Activated CD4-positive, alpha-beta memory T cell treated with anti-CD3 and anti-CD28 coated beads, Interleukin-2, amount 10 ng/mL, durations not matched to agents 7 days and 5 days (primary cell): ENCODE results near the gene RNASE4. TPM values are rescaled to one million over a fixed set of nuclear protein-coding genes. Genes with fewer than 3 reads are reported as not detected.
"Not testable (repeated sequence)": the region's sequence is repeated elsewhere in the genome, so short reads cannot be mapped to it uniquely, and the experiment has no call there.

ENCODE experiments used
- CTCF ChIA-PET: fragments of 350-600 bp; sonication (Branson Sonifier 250); formaldehyde crosslinking; loops from one replicate; lab custom pipeline; 2021; ENCODE audit warnings: antibody characterized with exemption, inconsistent platforms; lab: Charles Lee
- POLR2A ChIA-PET: fragments of 350-600 bp; sonication (Branson Sonifier 250); formaldehyde crosslinking; loops from one replicate; lab custom pipeline; 2021; ENCODE audit warnings: antibody characterized with exemption; lab: Charles Lee
- DNase-seq: peaks from one replicate; pipeline ENCODE4 v3.0.0-alpha.2; 2020
- H3K27ac Mint-ChIP-seq: one replicate; pipeline ENCODE4 v1.8.0; 2021; ENCODE audit warnings: mild to moderate bottlenecking, mixed read lengths
- H3K27me3 Mint-ChIP-seq: one replicate; pipeline ENCODE4 v1.8.0; 2021; ENCODE audit warnings: mixed read lengths
- H3K36me3 Mint-ChIP-seq: one replicate; pipeline ENCODE4 v1.8.0; 2021; ENCODE audit warnings: low read depth, mixed read lengths
- H3K4me1 Mint-ChIP-seq: one replicate; pipeline ENCODE4 v1.8.0; 2021; ENCODE audit warnings: mixed read lengths
- H3K4me3 Mint-ChIP-seq: one replicate; pipeline ENCODE4 v1.8.0; 2021; ENCODE audit warnings: mild to moderate bottlenecking, mixed read lengths
- H3K9me3 Mint-ChIP-seq: one replicate; pipeline ENCODE4 v1.8.0; 2021; ENCODE audit warnings: mixed read lengths
- total RNA-seq, 2 experiments: library from RNA; stranded (reverse); gene quantifications; one replicate each; pipeline ENCODE4 v1.2.3, GENCODE V29; 2021

The RNASE4 gene
- 1 to 10 TPM; 2.7 to 4.7 TPM for total RNA-seq

GRCh38 chr14:20683891-20684661, at the start of gene RNASE4:
RNASE4 (plus strand) TSS chr14:20684560; CDS start chr14:20699372, 14,812 bp downstream.
- Mint-ChIP-seq H3K4me1 (peaks cover 15% of the 10 kb centered on the region), H3K27ac (no peak within 1 kb of the TSS)
- CTCF ChIA-PET = interaction anchor here (0.9 to 13.8 kb wide), 7 partner anchors 8 to 341 kb away, joined by 3 to 179 read pairs (median 7); partner anchors contain the start of gene PARP2

DNA sequence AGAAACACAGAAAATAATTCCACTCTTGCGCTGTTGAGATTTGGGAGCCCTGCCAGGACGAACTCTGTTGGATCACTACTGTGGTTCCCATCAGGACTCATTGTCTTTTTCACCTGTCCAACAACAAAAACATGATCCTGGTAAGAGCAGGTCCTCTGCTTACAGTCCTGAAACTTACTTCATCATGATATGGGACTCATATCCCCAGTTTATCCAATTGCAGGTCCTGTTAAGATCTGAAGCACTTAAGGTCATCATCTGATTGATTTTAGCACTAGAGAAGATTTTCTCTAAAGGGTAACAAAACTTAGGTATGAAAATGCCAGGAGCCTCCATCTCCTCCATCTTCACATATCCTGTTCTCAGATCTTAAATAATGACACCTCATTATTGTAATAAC, 42.8 kb upstream of the RNASE4 start, which contains the start of gene OR6S1:
Gene OR6S1 (minus strand): TSS at position 101 of the 400 bp plus-strand sequence. CDS start 0 bp downstream, at position 101.
- no peak within 1 kb of the TSS for H3K27ac Mint-ChIP-seq
- no peak within 1 kb of the TSS for H3K4me3 Mint-ChIP-seq
- no peaks in the 10 kb centered on the region for H3K9me3 Mint-ChIP-seq
- H3K4me1 Mint-ChIP-seq = no peaks in the 10 kb centered on the region
- DNase-seq = no peak
- POLR2A ChIA-PET = no interaction called here
- H3K36me3 Mint-ChIP-seq = no peaks in the 10 kb centered on the region
- CTCF ChIA-PET = no interaction called here
- H3K27me3 Mint-ChIP-seq = peaks cover 52% of the 10 kb centered on the region

More at GRCh38 chr14:20683891-20684661, at the start of gene RNASE4:
- H3K36me3 Mint-ChIP-seq = no peaks in the 10 kb centered on the region
- POLR2A ChIA-PET = interaction anchor here (0.6 to 6.7 kb wide), 19 partner anchors 9 to 420 kb away, joined by 3 to 69 read pairs (median 5); partner anchors contain the start of genes APEX1, CCNB1IP1, OSGEP and PARP2
- H3K27me3 Mint-ChIP-seq = no peaks in the 10 kb centered on the region
- no peak within 1 kb of the TSS for H3K4me3 Mint-ChIP-seq
- DNase-seq = peak; percentile 86
- no peaks in the 10 kb centered on the region for H3K9me3 Mint-ChIP-seq

DNA sequence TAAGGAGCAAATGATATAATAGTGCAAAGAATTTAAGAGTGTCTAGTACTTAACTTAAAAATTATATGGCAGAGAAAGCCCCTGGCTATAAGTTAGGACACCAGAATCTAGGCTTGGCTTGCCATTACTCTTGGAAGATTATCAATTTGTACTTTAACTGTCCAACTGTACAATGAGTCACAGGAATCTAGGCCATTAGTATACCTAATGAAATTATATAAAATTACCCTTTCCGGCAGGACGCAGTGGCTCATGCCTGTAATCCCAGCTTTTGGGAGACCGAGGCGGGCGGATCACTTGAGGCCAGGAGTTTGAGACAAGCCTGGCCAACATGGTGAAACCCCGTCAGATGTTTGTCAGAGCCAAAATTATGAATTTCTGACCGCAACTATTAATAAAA, 42.2 kb upstream of the RNASE4 start:
- Mint-ChIP-seq H3K4me3 (no peak overlapping the region), H3K36me3 (no peaks in the 10 kb centered on the region), H3K27ac (no peak overlapping the region), H3K9me3 (no peaks in the 10 kb centered on the region), H3K4me1 (no peaks in the 10 kb centered on the region), H3K27me3 (peaks cover 49% of the 10 kb centered on the region)
- no peak for DNase-seq
- CTCF ChIA-PET = interaction anchor here (0.5 kb wide), 1 partner anchor 61 kb away, joined by 3 read pairs; no protein-coding TSS in a partner anchor
- POLR2A ChIA-PET = no interaction called here

DNA sequence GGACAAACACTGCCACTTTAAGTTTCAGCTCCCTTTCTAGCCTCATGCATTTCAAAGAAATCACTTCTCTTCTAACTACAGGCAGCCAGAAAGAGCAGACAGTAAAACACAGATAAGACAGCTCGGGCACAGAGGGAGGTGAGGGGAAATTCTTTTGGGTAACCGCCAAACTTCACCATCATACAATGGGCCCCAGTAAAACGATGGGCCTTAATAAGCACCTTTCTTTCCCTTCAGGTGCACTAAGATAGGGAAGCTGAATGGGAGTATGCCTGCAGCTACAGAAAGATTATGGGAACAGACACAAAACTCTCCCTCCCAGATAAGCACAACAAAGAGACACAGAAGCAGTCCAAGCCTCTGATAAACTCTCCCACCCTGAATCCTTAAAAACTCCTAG, 41.6 kb upstream of the RNASE4 start:
- H3K9me3 Mint-ChIP-seq, DNase-seq, H3K27ac Mint-ChIP-seq, H3K36me3 Mint-ChIP-seq, H3K4me1 Mint-ChIP-seq, POLR2A ChIA-PET, H3K4me3 Mint-ChIP-seq: not testable (repeated sequence)
- CTCF ChIA-PET = interaction anchor here (0.5 kb wide), 1 partner anchor 61 kb away, joined by 3 read pairs; no protein-coding TSS in a partner anchor
- H3K27me3 Mint-ChIP-seq = peaks cover 51% of the 10 kb centered on the region

- H3K36me3 Mint-ChIP-seq = no peaks in the 10 kb centered on the region
Observed at GRCh38 chr14:20644520-20644919, 39.8 kb upstream of the RNASE4 start.

GRCh38 chr14:20645481-20645880, 38.9 kb upstream of the RNASE4 start:
- no peak overlapping the region for H3K27ac Mint-ChIP-seq
- H3K4me3 Mint-ChIP-seq = no peak overlapping the region
- peaks cover 55% of the 10 kb centered on the region for H3K27me3 Mint-ChIP-seq
- POLR2A ChIA-PET = interaction anchor here (0.7 to 1.0 kb wide), 2 partner anchors 12 to 440 kb away, joined by 3 read pairs; no protein-coding TSS in a partner anchor
- no peak for DNase-seq
- no peaks in the 10 kb centered on the region for H3K36me3 Mint-ChIP-seq
- CTCF ChIA-PET = interaction anchor here (0.5 to 1.8 kb wide), 3 partner anchors 212 to 398 kb away, joined by 3 to 4 read pairs (median 3); no protein-coding TSS in a partner anchor
- H3K4me1 Mint-ChIP-seq = no peaks in the 10 kb centered on the region
- no peaks in the 10 kb centered on the region for H3K9me3 Mint-ChIP-seq

More at GRCh38 chr14:20644520-20644919, 39.8 kb upstream of the RNASE4 start:
- no peak for DNase-seq
- CTCF ChIA-PET = no interaction called here
- Mint-ChIP-seq H3K27me3 (peaks cover 55% of the 10 kb centered on the region), H3K4me3 (no peak overlapping the region), H3K4me1 (no peaks in the 10 kb centered on the region), H3K27ac (no peak overlapping the region), H3K9me3 (no peaks in the 10 kb centered on the region)
- POLR2A ChIA-PET = no interaction called here

DNA sequence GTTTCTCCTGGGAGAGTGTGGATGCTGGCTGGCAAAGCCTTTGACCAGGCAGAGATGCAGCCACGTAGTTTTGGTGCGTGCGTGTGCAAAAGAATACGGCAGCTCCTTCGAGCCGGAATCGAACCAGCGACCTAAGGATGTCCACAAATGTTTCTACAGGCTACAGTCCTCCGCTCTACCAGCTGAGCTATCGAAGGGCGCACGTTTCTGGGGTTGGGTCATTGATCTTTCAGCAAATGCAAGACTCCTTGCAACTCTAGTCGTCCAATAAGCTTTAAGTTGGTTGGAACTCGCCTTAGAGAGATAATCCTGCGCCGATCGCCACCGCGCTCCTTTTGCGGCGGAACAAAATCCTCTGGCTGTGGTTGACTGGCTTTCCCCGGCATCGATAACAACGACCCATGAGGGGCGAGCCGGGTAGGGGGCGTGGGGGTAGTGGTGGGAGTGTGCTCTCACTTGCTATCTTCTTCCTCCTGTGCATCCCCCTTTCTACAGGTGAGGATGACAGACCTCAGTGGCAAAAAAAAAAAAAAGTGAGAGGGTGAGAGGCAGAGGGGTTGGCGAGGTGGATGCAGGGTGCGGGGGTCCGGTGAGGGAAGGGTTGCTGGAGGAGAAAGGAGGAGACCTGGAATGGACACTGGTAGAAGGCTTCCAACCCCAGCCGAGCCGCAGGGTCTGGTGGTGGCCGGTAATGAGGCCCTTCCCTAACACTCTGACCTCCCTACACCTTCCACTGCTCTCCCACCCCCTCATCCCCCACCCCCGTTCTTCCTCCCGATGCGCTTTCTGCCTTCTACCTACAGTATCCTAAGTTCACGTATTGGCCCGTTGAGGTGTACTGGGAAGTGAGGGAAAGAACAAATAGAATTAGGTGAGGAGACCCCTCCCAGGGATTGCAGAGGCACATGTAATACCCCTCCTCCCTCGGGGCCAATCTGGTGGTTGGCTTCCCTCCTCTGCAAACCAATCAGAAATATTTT, 31.1 kb upstream of the RNASE4 start:
- POLR2A ChIA-PET = interaction anchor here (0.9 kb wide), 1 partner anchor 28 kb away, joined by 3 read pairs; no protein-coding TSS in a partner anchor
- CTCF ChIA-PET = interaction anchor here (0.6 to 14.0 kb wide), 7 partner anchors 10 to 320 kb away, joined by 3 to 179 read pairs (median 5); partner anchors contain the start of genes ANG and RNASE4
- no peak overlapping the region for H3K27ac Mint-ChIP-seq
- H3K4me3 Mint-ChIP-seq = peak overlapping the region; percentile 48
- H3K9me3 Mint-ChIP-seq = no peaks in the 10 kb centered on the region
- H3K4me1 Mint-ChIP-seq = peaks cover 30% of the 10 kb centered on the region
- DNase-seq = peak; percentile 63
- H3K36me3 Mint-ChIP-seq = no peaks in the 10 kb centered on the region
- peaks cover 67% of the 10 kb centered on the region for H3K27me3 Mint-ChIP-seq

DNA sequence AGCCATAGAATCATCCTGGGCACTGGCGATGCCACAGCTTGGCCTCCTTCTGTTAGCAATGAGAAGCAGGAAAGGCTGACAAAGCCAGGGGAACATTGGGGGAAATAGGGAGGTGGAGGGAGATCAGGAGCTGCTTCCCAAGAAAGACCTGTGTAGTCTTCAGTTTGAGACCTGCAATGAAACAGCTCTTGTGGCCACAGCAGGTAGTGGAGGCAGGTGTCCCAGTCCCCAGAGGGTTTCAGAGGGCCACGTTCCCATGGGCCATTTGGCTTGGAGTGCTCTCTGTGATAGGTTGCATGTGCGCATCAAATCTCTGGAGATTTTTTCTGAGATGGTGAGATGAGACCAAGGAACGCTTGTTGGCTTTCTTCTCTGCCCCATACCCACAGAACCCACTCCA, 28.5 kb upstream of the RNASE4 start:
- no peak for DNase-seq

DNA sequence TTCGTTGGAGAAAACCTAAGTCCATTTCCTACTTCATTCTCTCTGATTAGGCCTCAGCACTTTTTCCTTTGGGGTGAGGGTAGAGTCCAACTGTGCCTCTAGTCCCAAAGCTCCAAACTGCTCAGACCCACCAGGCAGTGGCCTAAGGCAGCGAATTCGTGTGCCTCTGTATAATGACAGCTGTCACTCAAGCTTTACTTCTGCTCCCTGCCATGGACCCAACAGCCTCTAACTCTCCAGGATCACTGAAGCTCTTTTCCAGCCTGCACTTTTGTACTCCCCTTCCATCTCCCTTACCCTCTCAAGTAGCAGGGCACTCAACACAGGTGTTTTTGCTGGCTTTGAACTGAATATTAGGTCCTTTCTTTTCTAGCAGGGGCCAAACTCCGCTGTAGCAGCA, 28.1 kb upstream of the RNASE4 start:
- no peak for DNase-seq
- H3K27ac Mint-ChIP-seq = no peak overlapping the region
- ChIA-PET POLR2A (interaction anchor here (3.9 kb wide), 1 partner anchor 26 kb away, joined by 31 read pairs; the partner anchor contains the start of gene RNASE4), CTCF (interaction anchor here (1.0 to 14.0 kb wide), 4 partner anchors 9 to 41 kb away, joined by 3 to 179 read pairs (median 62); partner anchors contain the start of genes ANG and RNASE4)
- no peak overlapping the region for H3K4me3 Mint-ChIP-seq
- H3K27me3 Mint-ChIP-seq = peaks cover 60% of the 10 kb centered on the region
- no peaks in the 10 kb centered on the region for H3K36me3 Mint-ChIP-seq
- H3K9me3 Mint-ChIP-seq = no peaks in the 10 kb centered on the region
- H3K4me1 Mint-ChIP-seq = peaks cover 35% of the 10 kb centered on the region

More for the DNA sequence above, 28.5 kb upstream of the RNASE4 start:
- peaks cover 35% of the 10 kb centered on the region for H3K4me1 Mint-ChIP-seq
- no peaks in the 10 kb centered on the region for H3K36me3 Mint-ChIP-seq
- ChIA-PET CTCF (interaction anchor here (1.0 to 14.0 kb wide), 4 partner anchors 9 to 41 kb away, joined by 3 to 179 read pairs (median 62); partner anchors contain the start of genes ANG and RNASE4), POLR2A (interaction anchor here (3.9 kb wide), 1 partner anchor 26 kb away, joined by 31 read pairs; the partner anchor contains the start of gene RNASE4)
- no peak overlapping the region for H3K27ac Mint-ChIP-seq
- H3K9me3 Mint-ChIP-seq = no peaks in the 10 kb centered on the region
- H3K4me3 Mint-ChIP-seq = no peak overlapping the region
- peaks cover 63% of the 10 kb centered on the region for H3K27me3 Mint-ChIP-seq

GRCh38 chr14:20657216-20658211, 26.8 kb upstream of the RNASE4 start:
- peaks cover 48% of the 10 kb centered on the region for H3K4me1 Mint-ChIP-seq
- peak; percentile 40 for DNase-seq
- POLR2A ChIA-PET = interaction anchor here (1.0 to 3.9 kb wide), 3 partner anchors 12 to 314 kb away, joined by 3 to 31 read pairs (median 3); partner anchors contain the start of genes PARP2 and RNASE4
- H3K4me3 Mint-ChIP-seq = no peak overlapping the region
- H3K27me3 Mint-ChIP-seq = peaks cover 50% of the 10 kb centered on the region
- CTCF ChIA-PET = interaction anchor here (0.8 to 14.0 kb wide), 5 partner anchors 12 to 44 kb away, joined by 3 to 179 read pairs (median 4); partner anchors contain the start of genes ANG and RNASE4
- no peaks in the 10 kb centered on the region for H3K36me3 Mint-ChIP-seq
- no peaks in the 10 kb centered on the region for H3K9me3 Mint-ChIP-seq
- H3K27ac Mint-ChIP-seq = no peak overlapping the region

GRCh38 chr14:20658246-20658645, 26.1 kb upstream of the RNASE4 start:
- H3K4me3 Mint-ChIP-seq = no peak overlapping the region
- H3K9me3 Mint-ChIP-seq = no peaks in the 10 kb centered on the region
- ChIA-PET POLR2A (interaction anchor here (1.0 to 3.9 kb wide), 2 partner anchors 13 to 24 kb away, joined by 3 to 31 read pairs; partner anchors contain the start of gene RNASE4), CTCF (interaction anchor here (0.8 to 14.0 kb wide), 5 partner anchors 11 to 45 kb away, joined by 3 to 179 read pairs (median 4); partner anchors contain the start of genes ANG and RNASE4)
- no peak overlapping the region for H3K27ac Mint-ChIP-seq
- DNase-seq = no peak
- peaks cover 53% of the 10 kb centered on the region for H3K4me1 Mint-ChIP-seq
- H3K27me3 Mint-ChIP-seq = peaks cover 46% of the 10 kb centered on the region
- H3K36me3 Mint-ChIP-seq = no peaks in the 10 kb centered on the region
